HG03439 (cell line): Measurements from ENCODE around the gene CELF1.

Source experiments
- ATAC-seq: cut with Tn5 transposase; IDR thresholded peaks from one replicate; pipeline ENCODE4 v1.9.1; 2021; ENCODE audit warnings: mild to moderate bottlenecking, moderate library complexity; ENCODE audit not compliant: unreplicated experiment

CELF1 gene

GRCh38 chr11:47495011-47495855 is 57.7 kb downstream of the CELF1 start:
- no peak for ATAC-seq

- ATAC-seq = no peak
Observed at GRCh38 chr11:47489395-47489755, 63.6 kb downstream of the CELF1 start.

DNA sequence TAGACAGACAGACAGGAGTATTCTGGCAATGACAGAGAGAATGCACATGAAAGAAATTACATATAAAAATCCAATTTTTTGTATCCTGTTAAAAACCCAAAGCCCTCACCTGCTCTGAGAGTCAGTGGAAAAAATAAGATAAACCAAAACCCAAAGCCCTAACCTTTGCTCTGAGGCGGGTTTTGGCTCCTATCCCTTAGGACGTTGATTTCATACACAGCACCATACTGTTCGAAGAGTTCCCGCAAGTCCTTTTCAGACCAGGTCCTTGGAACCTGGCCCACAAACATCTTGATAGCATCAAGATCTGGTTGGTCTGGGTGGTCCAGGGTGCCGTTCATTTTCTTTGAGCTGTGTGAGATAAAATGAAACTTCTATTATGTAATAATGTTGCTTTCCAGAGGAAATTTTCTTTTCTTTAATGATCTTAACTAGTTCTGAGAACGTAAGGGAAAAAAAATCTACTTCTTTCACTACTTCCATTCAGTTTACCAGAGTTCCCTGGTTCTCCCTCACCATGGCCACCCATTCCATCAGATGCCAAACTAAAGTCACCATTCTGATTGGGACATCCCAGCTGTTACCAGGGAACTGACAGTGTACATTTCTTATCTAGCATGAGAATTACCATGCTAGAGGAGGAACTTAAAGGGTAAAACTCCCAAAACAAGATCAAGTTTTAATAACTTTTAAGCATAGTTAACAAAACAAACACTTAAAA is 64.1 kb downstream of the CELF1 start:
- ATAC-seq = no peak

GRCh38 chr11:47488111-47488510 is 64.8 kb downstream of the CELF1 start:
- no peak for ATAC-seq

DNA sequence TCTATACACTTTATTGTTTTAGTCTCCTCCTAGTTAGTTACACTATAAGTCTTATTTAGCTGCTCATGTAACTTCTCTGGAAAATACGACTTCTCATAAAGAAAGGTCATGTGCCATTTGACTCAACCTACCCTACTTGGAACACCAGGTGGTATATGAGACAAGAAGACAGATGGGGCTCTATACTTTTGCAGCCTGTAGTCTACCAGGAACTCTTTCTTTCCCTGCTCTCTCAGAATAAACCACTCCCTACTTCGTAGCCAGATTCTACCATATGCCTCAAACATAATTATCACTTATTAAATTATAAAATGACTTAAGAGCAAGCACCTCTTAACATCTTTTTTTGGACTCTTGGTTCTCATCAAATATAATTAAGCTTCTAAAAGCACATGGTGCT is 65.5 kb downstream of the CELF1 start:
- ATAC-seq = no peak

DNA sequence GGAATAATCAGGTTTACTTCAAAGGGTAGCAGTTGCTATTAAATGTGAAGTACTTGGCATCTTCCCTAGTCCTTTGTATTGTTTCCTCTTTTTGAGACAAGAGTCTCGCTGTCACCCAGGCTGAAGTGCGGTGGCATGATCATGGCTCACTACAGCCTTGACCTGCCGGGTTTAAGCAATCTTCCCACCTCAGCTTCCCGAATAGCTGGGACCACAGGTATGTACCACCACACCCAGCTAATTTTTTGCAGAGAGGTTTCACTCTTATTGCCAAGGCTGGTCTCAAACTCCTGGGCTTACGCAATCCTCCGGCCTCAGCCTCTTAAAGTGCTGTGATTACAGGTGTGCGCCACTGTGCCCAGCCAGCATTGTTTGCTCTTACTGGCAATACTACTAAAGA is 67.8 kb downstream of the CELF1 start:
- no peak for ATAC-seq

GRCh38 chr11:47483457-47483856 is 69.5 kb downstream of the CELF1 start:
- no peak for ATAC-seq

- ATAC-seq = no peak
Observed at GRCh38 chr11:47480762-47481161, 72.2 kb downstream of the CELF1 start.

DNA sequence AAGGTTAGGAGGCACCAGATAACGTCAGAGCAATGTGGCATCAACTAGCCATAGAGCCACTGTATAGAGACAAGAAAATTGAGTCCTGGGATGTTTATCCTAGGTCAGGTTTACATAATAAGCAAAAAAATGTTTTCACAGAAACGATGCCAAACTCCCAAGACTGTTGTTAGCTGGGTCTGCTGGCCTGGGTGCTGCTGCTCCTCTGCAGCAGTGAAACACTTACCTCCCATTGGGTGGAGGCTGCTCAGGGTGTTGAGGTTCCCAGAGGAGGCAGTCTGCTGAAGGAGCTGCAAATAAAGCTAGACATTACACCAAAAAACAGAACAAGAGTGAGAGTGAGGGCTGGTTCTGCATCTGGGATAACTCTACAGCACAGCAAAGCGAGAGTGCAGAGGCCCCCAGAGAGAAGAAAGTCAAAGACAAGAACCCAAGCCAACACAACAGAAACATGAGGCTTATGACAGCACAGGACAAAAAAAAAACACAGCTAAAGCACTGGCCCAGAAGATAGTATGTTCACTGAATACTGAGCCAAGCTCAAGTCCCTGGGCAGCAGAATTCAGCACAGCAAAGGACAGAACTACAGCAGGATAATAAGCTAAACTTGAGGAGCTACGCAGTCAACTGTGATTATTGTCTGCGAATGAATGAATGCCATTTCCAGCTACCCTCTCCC is 74.1 kb downstream of the CELF1 start:
- ATAC-seq = no peak

DNA sequence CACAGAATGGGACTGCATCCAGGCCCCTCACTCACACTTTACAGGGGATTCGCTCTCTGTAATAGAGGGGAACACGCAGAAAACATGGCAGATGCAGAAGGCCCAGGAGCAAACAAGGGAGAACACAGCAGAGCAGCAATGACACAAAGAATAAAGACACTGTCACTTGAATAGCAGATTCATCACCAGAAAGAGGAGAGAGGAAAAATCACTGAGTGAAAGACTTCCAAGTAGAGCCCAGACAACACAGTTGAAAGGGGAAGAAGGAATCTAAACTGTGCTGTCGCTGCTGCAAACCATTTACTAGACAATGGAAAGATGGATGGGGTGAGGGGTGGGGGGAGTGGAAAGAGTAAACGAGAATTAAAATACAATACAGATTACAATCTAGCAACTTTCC is 75.2 kb downstream of the CELF1 start:
- no peak for ATAC-seq

DNA sequence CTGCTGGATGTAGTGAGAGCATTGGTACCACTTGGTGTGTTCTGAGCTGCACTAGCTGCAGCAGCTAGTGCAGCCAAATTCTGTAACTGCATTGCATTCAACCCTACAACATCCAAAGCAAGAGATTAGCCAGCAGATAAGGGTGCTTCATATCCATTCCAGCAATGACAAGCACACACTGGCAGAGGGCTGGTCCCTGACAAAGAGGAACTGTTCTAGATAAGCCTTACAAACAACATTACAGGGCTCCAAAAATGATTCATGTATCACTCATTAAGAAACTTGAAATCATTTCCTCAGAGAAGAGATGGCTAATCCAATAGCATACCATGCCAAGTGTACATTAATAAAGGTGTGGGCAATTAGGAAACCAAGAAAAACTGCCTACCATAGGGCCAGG is 75.6 kb downstream of the CELF1 start:
- no peak for ATAC-seq

DNA sequence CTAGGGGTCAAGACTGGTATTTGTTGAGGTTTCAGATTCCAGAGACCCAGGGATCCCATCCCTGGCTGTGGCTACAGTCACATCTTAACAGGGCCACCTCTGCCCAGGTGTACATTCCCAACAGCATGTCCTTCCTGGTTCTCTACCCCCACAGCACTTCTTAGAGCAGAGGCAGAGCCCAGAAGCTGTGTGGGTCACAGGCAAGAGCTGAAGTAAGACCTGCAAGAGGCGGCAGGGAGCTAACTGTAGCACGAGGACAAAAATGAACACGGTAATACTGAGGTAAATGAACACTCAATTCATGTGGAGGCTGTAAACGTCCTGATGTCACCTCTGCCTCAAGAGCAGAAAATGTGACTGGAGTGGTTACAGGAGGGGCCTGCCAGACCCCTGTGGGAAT is 82.3 kb downstream of the CELF1 start:
- no peak for ATAC-seq

- no peak for ATAC-seq
Observed at GRCh38 chr11:47469361-47470179, 83.4 kb downstream of the CELF1 start.

DNA sequence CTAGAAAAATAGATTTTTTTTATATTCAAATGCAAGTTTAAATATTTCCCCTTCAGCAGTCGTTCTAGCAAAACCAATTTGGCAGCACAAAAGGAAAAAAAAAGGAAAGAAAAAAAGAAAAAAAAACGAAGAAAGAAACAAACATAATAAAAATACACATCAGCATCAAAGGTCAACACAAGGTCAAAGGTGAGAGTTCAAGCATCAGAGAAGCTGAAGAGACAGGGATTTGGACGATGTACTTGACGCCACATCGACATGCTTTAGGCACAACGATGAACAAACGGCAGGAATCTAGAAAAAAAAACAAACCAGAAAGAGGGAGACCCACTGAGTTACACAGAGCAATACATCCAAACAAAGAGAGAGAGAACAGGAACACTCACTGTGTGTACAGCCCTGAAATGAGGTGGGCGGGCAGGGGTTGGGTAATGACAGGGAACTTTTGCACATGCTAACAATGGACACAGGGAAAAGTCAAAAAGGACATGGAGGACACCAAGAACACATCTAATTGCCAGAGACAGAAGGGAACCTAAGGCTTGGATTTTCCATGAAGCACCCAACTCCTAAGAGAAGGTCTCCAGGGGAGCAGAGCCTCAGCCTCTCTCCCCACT is 84.2 kb downstream of the CELF1 start:
- no peak for ATAC-seq

DNA sequence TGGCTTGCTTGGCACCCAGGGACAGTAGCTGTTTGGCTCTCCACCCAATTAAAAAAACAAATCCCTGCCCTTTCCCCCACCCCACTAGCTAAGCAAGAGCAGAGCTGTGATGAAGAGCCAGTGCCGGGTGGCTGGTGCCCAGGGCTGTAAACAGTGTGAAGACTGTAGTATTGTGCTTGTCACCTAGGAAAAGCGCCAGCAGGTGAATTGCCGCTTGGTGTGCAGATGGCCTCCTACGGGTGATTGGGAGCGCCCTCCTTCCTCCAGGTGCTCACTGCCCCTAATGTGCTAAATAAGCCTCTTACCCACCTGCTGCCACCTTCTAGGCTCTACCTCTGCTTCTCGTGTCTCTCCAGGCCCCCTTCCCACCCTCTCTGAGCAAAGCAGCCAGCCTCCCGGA is 85.6 kb downstream of the CELF1 start:
- no peak for ATAC-seq

DNA sequence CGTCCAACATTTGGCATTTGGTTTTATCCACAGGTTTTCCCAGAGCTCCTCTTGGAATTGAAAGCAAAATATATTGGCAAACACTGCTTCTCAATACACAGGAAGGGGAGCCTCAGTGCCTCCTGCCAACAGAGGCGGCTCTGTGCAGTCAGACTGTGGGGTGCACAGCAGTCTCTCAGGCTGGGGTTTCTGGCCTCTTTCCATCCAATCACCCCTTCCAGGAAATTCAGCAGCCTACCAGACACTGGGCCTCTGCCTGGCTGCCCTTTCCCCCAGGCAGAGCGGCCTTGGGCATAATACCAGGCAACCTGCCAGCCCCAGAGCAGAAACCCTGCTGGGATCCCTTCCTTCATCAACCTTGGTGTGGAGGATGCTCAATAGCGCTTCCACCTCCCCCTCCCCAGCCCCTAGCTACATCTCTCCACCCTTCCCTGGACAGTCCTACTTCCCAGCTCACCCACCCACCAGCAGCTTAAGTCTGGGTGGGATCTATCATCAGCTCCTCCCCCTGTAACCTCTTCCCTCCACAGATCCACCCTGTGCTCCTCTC is 86.2 kb downstream of the CELF1 start:
- no peak for ATAC-seq

GRCh38 chr11:47466201-47466600 is 86.7 kb downstream of the CELF1 start:
- ATAC-seq = no peak

- ATAC-seq = no peak
Observed at GRCh38 chr11:47464483-47464882, 88.4 kb downstream of the CELF1 start.

DNA sequence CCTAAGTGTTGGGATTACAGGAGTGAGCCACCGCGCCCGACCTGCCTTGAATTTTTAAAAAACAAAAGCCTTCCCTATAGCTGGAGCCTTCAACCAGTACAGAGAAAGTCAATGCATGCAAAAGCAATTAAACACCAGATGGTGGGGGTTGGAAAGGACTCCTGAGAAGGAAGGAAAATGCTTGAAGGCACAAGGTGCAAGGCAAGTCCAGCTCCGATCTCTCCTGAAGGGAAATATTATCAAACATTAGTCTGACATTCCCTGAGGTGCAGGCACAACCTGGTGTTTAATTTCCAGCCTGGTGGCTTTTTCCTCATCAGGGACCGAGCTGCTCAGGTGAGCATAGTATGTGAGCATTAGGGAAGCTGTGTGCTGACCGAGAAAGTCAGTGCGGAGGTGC is 91.1 kb downstream of the CELF1 start:
- no peak for ATAC-seq

GRCh38 chr11:47460571-47461235 is 92.2 kb downstream of the CELF1 start:
- ATAC-seq = no peak
